OCI-LY3 (cell line): ENCODE results near the gene RRAD.

Source experiments
- EZH2phosphoT487 ChIP-seq: fragments of 200-600 bp; shearing (Covaris generic); IDR thresholded peaks from 2 replicates; pipeline ENCODE4 v1.6.1; 2018; ENCODE audit warnings: antibody characterized with exemption, mixed run types, low read depth
- TF ChIP-seq, protein P1 (sequence below): fragments of 200-600, 300-600 bp; sonication (generic); IDR thresholded peaks from 2 replicates; pipeline ENCODE4 v1.5.1; 2014; ENCODE audit warnings: antibody characterized with exemption, low read length, low read depth

GRCh38 chr16:66906916-66907836, 18.2 kb downstream of the RRAD start:
- TF ChIP-seq, protein P1, sequence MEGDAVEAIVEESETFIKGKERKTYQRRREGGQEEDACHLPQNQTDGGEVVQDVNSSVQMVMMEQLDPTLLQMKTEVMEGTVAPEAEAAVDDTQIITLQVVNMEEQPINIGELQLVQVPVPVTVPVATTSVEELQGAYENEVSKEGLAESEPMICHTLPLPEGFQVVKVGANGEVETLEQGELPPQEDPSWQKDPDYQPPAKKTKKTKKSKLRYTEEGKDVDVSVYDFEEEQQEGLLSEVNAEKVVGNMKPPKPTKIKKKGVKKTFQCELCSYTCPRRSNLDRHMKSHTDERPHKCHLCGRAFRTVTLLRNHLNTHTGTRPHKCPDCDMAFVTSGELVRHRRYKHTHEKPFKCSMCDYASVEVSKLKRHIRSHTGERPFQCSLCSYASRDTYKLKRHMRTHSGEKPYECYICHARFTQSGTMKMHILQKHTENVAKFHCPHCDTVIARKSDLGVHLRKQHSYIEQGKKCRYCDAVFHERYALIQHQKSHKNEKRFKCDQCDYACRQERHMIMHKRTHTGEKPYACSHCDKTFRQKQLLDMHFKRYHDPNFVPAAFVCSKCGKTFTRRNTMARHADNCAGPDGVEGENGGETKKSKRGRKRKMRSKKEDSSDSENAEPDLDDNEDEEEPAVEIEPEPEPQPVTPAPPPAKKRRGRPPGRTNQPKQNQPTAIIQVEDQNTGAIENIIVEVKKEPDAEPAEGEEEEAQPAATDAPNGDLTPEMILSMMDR = no peak
- no peak for TF ChIP-seq EZH2phosphoT487
